GM12878 (cell line): ENCODE results near the gene CSMD2. TPM values are rescaled to one million over a fixed set of nuclear protein-coding genes. Genes with fewer than 3 reads are reported as not detected.

Experiments
- ATAC-seq: fragments of 200-7000 bp; cut with Tn5 transposase; 3 replicates; pipeline ENCODE4 v1.9.1; 2020; ENCODE audit warnings: mild to moderate bottlenecking, moderate library complexity
- BruUV-seq: library from RNA; stranded (reverse); fragments of 400-500 nt; replicated peaks from 2 replicates; lab custom pipeline; 2021; lab: Mats Ljungman, UMichigan
- CTCF ChIA-PET: fragments of 300-600 bp; sonication (Branson Sonifier 250); formaldehyde crosslinking; extraction: SDS; loops from one replicate; lab custom pipeline; 2021; ENCODE audit warnings: inconsistent platforms; lab: Yijun Ruan, JAX
- POLR2A ChIA-PET: fragments of 350-600 bp; formaldehyde crosslinking; extraction: SDS; loops from one replicate; lab custom pipeline; 2021; ENCODE audit warnings: inconsistent platforms; lab: Charles Lee
- RAD21 ChIA-PET: fragments of 300-600 bp; sonication (Branson Sonifier 250); formaldehyde crosslinking; loops from one replicate; lab custom pipeline; 2023; ENCODE audit warnings: antibody characterized with exemption; ENCODE audit not compliant: unreplicated experiment; lab: Charles Lee
- SMC1A ChIA-PET: fragments of 300-600 bp; sonication (Branson Sonifier 250); formaldehyde crosslinking; loops from one replicate; lab custom pipeline; 2023; ENCODE audit not compliant: unreplicated experiment, uncharacterized antibody; lab: Charles Lee
- DNase-seq: peaks from one replicate; pipeline ENCODE4 v3.0.0-alpha.2; 2011; ENCODE audit warnings: low read depth, low spot score
- FAIRE-seq: peaks from 3 replicates; lab custom pipeline; 2011; peaks lifted over from hg19 to GRCh38; lab: Jason Lieb, UNC
- H2AFZ ChIP-seq: 2 replicates; pipeline ENCODE4 v1.6.0; 2011; ENCODE audit warnings: low read depth, low read length, control low read depth; ENCODE audit not compliant: control insufficient read depth
- H3K27ac ChIP-seq: 2 replicates; pipeline ENCODE4 v1.5.1; 2011; ENCODE audit warnings: control low read depth; ENCODE audit not compliant: control insufficient read depth, insufficient read depth
- H3K27me3 ChIP-seq, 2 experiments: replicated peaks in 1 of 2; 2 replicates each; pipeline versions ENCODE4 v1.6.0 to v1.6.1; 2011; ENCODE audit warnings: low read length in 1 of 2; ENCODE audit not compliant: control insufficient read depth in 2 of 2, insufficient read depth in 2 of 2
- H3K36me3 ChIP-seq, 2 experiments: 2 replicates each; pipeline ENCODE4 v1.5.1; 2011; ENCODE audit warnings: low read length in 1 of 2; ENCODE audit not compliant: control insufficient read depth in 2 of 2, insufficient read depth in 2 of 2
- H3K4me1 ChIP-seq: 2 replicates; pipeline ENCODE4 v1.6.1; 2011; ENCODE audit warnings: mild to moderate bottlenecking, low read length, moderate library complexity, mixed read lengths; ENCODE audit not compliant: control insufficient read depth, insufficient read depth
- H3K4me2 ChIP-seq: 2 replicates; pipeline ENCODE4 v1.6.0; 2011; ENCODE audit warnings: control low read depth; ENCODE audit not compliant: control insufficient read depth, insufficient read depth
- H3K4me3 ChIP-seq: fragments of 200-600 bp; sonication (generic); 2 replicates; pipeline ENCODE4 v1.5.1; 2016
- H3K79me2 ChIP-seq: 2 replicates; pipeline ENCODE4 v1.6.0; 2011; ENCODE audit warnings: low read length; ENCODE audit not compliant: control insufficient read depth, insufficient read depth
- H3K9ac ChIP-seq: 2 replicates; pipeline ENCODE4 v1.8.0; 2011; ENCODE audit warnings: low read length, control low read depth, mixed read lengths; ENCODE audit not compliant: control insufficient read depth, insufficient read depth
- H3K9me3 ChIP-seq: replicated peaks from 3 replicates; pipeline ENCODE4 v1.5.1; 2011; ENCODE audit warnings: mild to moderate bottlenecking, low read length; ENCODE audit not compliant: control insufficient read depth, insufficient read depth
- H4K20me1 ChIP-seq: 2 replicates; pipeline ENCODE4 v1.6.0; 2011; ENCODE audit not compliant: control insufficient read depth, insufficient read depth
- ATF2 ChIP-seq: IDR thresholded peaks from 2 replicates; pipeline ENCODE4 v1.6.1; 2012; ENCODE audit warnings: low read length, inconsistent platforms
- ATF7 ChIP-seq: fragments of 450-650 bp; IDR thresholded peaks from 2 replicates; pipeline ENCODE4 v1.6.1; 2016; ENCODE audit warnings: low read depth, mild to moderate bottlenecking
- FOXM1 ChIP-seq: IDR thresholded peaks from 2 replicates; pipeline ENCODE4 v1.6.1; 2012; ENCODE audit warnings: low read depth, mild to moderate bottlenecking, inconsistent platforms, low read length, moderate library complexity
- HDGF ChIP-seq: fragments of 450-650 bp; IDR thresholded peaks from 2 replicates; pipeline ENCODE4 v1.6.1; 2016; ENCODE audit warnings: antibody characterized with exemption
- RCOR1 ChIP-seq: conservative IDR thresholded peaks from 2 replicates; pipeline ENCODE4 v1.6.1; 2012; ENCODE audit warnings: low read depth, low read length, improper control_type of control experiment
- SREBF1 ChIP-seq: IDR thresholded peaks from 2 replicates; pipeline ENCODE4 v1.6.1; 2012; ENCODE audit warnings: mild to moderate bottlenecking, low read length
- SRF ChIP-seq, 2 experiments: IDR thresholded peaks; 2 replicates each; pipeline ENCODE4 v1.6.1; 2011; ENCODE audit warnings: low read depth in 2 of 2, low read length in 2 of 2, mild to moderate bottlenecking in 1 of 2, moderate library complexity in 1 of 2
- YBX1 ChIP-seq: fragments of 450-650 bp; IDR thresholded peaks from 2 replicates; pipeline ENCODE4 v1.6.1; 2016; ENCODE audit warnings: antibody characterized with exemption
- ZNF274 ChIP-seq: IDR thresholded peaks from one replicate; pipeline ENCODE4 v1.8.0; 2011; ENCODE audit not compliant: insufficient read length, insufficient read depth
- WGBS: methylation state at CpG from one replicate; pipeline ENCODE4 v1.1.6; 2016; ENCODE audit warnings: low lambda C conversion rate; ENCODE audit not compliant: insufficient replicate concordance, insufficient coverage; ENCODE audit errors: missing lambda C conversion rate; 5-methylcytosine and 5-hydroxymethylcytosine counted together
- in situ Hi-C: fragments of 300-500 bp; cut with MboI; formaldehyde crosslinking; loops from 9 replicates; pipeline ENCODE4 v1.14.3; 2018; ENCODE audit warnings: mixed read lengths
- intact Hi-C: fragments of 100-400 bp; cut with micrococcal nuclease; formaldehyde crosslinking; loops from one replicate; pipeline ENCODE4 v1.14.2; 2022; ENCODE audit not compliant: unreplicated experiment
- polyA plus RNA-seq, 11 experiments: library from polyadenylated mRNA; depleted of rRNA in 4 of 11; unstranded in 6 of 11; stranded (reverse) in 5 of 11; fragments of >200 nt; fragmentation: Nextera tagmentation in 4 of 11; fragmentation: Illumina TruSeq in 1 of 11; extraction: Ambion mirVana in 4 of 11; extraction: Trizol in 1 of 11; gene quantifications; 1 replicate in 1 of 11; 2 replicates in 10 of 11; pipeline versions ENCODE4 v1.2.1 to v1.2.3, GENCODE V29; 2011 to 2016; ENCODE audit warnings: inconsistent platforms in 2 of 11, missing spikeins in 2 of 11, low read depth in 1 of 11
- total RNA-seq, 4 experiments: library from RNA; depleted of rRNA in 3 of 4; stranded (reverse); fragments of >200 nt in 3 of 4; fragmentation: Illumina TruSeq in 1 of 4; extraction: Trizol in 1 of 4; gene quantifications; 2 replicates each; pipeline versions ENCODE4 v1.2.1 to v1.2.3, GENCODE V29; 2013 to 2021

Gene CSMD2
- total and polyA plus RNA-seq, 10 of the 15 experiments (the other 5 are each of a cell fraction or from before 2014, with no cell fraction given): under 0.01 TPM; not detected in 9

- TF ChIP-seq ATF2 (no peak), FOXM1 (no peak), HDGF (no peak), ZNF274 (no peak)
Observed at GRCh38 chr1:33741749-33742148, 423.3 kb downstream of the CSMD2 start (continued).

- H3K27ac ChIP-seq: no peak overlapping the region
- ChIA-PET RAD21 (interaction anchor here (0.5 kb wide), 1 partner anchor 150 kb away, joined by 4 read pairs; no protein-coding TSS in a partner anchor), POLR2A (no interaction called here), SMC1A (interaction anchor here (1.0 kb wide), 1 partner anchor 11 kb away, joined by 3 read pairs; no protein-coding TSS in a partner anchor), CTCF (no interaction called here)
- no peaks in the 10 kb centered on the region for H3K79me2 ChIP-seq
- H2AFZ ChIP-seq: no peak overlapping the region
- in situ Hi-C loops (no loop called here), intact Hi-C loops (no loop called here)
- H3K9ac ChIP-seq: no peak overlapping the region
- no peaks in the 10 kb centered on the region for H3K9me3 ChIP-seq
- H3K36me3 ChIP-seq: no peaks in the 10 kb centered on the region
- no peaks in the 10 kb centered on the region for H4K20me1 ChIP-seq
- no peaks in the 10 kb centered on the region for H3K4me1 ChIP-seq
- WGBS: 18% methylated on average over 7 of the region's 8 CpGs
- H3K27me3 ChIP-seq: no peaks in the 10 kb centered on the region; a peak in 1 of 4 replicates
- H3K4me3 ChIP-seq: no peak overlapping the region
- ATAC-seq (no peak), DNase-seq (no peak), FAIRE-seq (no peak)
- no TSS peak for BruUV-seq
- no peak overlapping the region for H3K4me2 ChIP-seq
- TF ChIP-seq ATF7 (no peak), SRF (IDR thresholded peaks at IDR 0.05; ENCODE audit: low read depth in 2 of 2, low read length in 2 of 2) (no peak), RCOR1 (no peak), SREBF1 (no peak), YBX1 (no peak)
Observed at GRCh38 chr1:33740040-33740744, 424.8 kb downstream of the CSMD2 start.
